Measurements from ENCODE around the gene KCTD17. TPM values are rescaled to one million over a fixed set of nuclear protein-coding genes. Genes with fewer than 3 reads are reported as not detected.

The KCTD17 gene
- total RNA-seq, 2 experiments from 2014 or later = 30.3 to 30.6 TPM

- Mint-ChIP-seq H3K4me3 (no peak overlapping the region), H3K27ac (no peak overlapping the region), H3K36me3 (ENCODE audit: low read depth) (no peaks in the 10 kb centered on the region), H3K9me3 (no peaks in the 10 kb centered on the region), H3K4me1 (ENCODE audit: low read depth) (no peaks in the 10 kb centered on the region), H3K27me3 (peaks cover 3% of the 10 kb centered on the region)
- ChIA-PET POLR2A (no interaction called here), CTCF (no interaction called here)
- DNase-seq (no peak), ATAC-seq (no peak)
- intact Hi-C loops (cut with micrococcal nuclease) = no loop called here
- no peak for TF ChIP-seq CTCF (IDR thresholded peaks at IDR 0.05)
These were observed 39.2 kb upstream of the KCTD17 start for GRCh38 chr22:37012262-37012904.

DNA sequence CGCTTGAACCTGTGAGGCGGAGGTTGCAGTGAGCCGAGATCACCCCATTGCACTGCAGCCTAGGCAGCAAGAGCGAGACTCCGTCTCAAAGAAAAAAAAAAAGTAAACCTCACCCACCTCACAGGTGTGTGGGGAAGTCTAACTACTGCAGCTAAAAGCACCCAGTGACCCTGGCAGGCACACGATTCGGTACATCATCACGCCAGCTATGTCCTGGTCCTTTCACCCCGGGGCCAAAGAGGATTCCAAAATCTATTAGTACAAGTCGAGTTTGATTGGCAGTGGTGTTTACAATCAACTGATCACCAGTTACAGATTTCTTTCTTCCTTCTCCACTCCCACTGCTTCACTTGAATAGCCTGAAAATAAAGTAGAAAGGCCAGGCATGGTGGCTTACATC is 38.6 kb upstream of the KCTD17 start:
- TF ChIP-seq CTCF (IDR thresholded peaks at IDR 0.05) = no peak
- Mint-ChIP-seq H3K27me3 (peaks cover 3% of the 10 kb centered on the region), H3K36me3 (ENCODE audit: low read depth) (no peaks in the 10 kb centered on the region), H3K4me1 (ENCODE audit: low read depth) (no peaks in the 10 kb centered on the region), H3K27ac (no peak overlapping the region), H3K9me3 (no peaks in the 10 kb centered on the region), H3K4me3 (no peak overlapping the region)
- DNase-seq (no peak), ATAC-seq (no peak)
- intact Hi-C loops (cut with micrococcal nuclease) = no loop called here
- CTCF ChIA-PET = interaction anchor here (0.7 to 1.0 kb wide), 2 partner anchors 10 to 11 kb away, joined by 3 read pairs; no protein-coding TSS in a partner anchor
- POLR2A ChIA-PET = interaction anchor here (0.6 kb wide), 1 partner anchor 30 kb away, joined by 4 read pairs; no protein-coding TSS in a partner anchor

- H3K4me1 Mint-ChIP-seq (ENCODE audit: low read depth) = no peaks in the 10 kb centered on the region
- ATAC-seq (no peak), DNase-seq (no peak)
- TF ChIP-seq CTCF (IDR thresholded peaks at IDR 0.05) = no peak
- peaks cover 5% of the 10 kb centered on the region for H3K27me3 Mint-ChIP-seq
- H3K4me3 Mint-ChIP-seq = no peak overlapping the region
- intact Hi-C loops (cut with micrococcal nuclease) = no loop called here
- no peaks in the 10 kb centered on the region for H3K9me3 Mint-ChIP-seq
- H3K27ac Mint-ChIP-seq = no peak overlapping the region
- H3K36me3 Mint-ChIP-seq (ENCODE audit: low read depth) = no peaks in the 10 kb centered on the region
- POLR2A ChIA-PET = no interaction called here
- CTCF ChIA-PET = interaction anchor here (0.8 kb wide), 1 partner anchor 9 kb away, joined by 3 read pairs; no protein-coding TSS in a partner anchor
These were observed 37.1 kb upstream of the KCTD17 start for GRCh38 chr22:37014415-37014806.

- ChIA-PET CTCF (interaction anchor here (0.8 kb wide), 1 partner anchor 9 kb away, joined by 3 read pairs; no protein-coding TSS in a partner anchor), POLR2A (no interaction called here)
- Mint-ChIP-seq H3K27ac (no peak overlapping the region), H3K4me3 (no peak overlapping the region), H3K4me1 (ENCODE audit: low read depth) (peaks cover 2% of the 10 kb centered on the region), H3K9me3 (no peaks in the 10 kb centered on the region), H3K36me3 (ENCODE audit: low read depth) (no peaks in the 10 kb centered on the region), H3K27me3 (peaks cover 7% of the 10 kb centered on the region)
- ATAC-seq = no peak
- no peak for TF ChIP-seq CTCF (IDR thresholded peaks at IDR 0.05)
- no peak for DNase-seq
- intact Hi-C loops (cut with micrococcal nuclease) = no loop called here
These were observed 36.5 kb upstream of the KCTD17 start for GRCh38 chr22:37014835-37015586.

DNA sequence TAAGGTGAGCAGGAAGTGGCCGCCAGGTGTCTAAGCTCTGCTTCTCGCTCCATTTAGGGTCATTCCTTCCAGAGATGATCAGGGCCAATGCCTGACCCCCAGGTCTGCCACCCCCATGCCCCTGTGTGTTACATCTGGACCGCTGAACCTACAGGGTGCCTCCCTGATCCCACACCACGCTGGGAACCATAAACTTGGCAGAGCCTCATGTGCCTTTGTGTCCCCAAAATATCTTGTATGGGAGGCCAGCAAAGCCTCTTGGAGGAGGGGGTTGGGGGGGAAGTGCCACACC is 36.0 kb upstream of the KCTD17 start:
- H3K36me3 Mint-ChIP-seq (ENCODE audit: low read depth) = no peaks in the 10 kb centered on the region
- peaks cover 13% of the 10 kb centered on the region for H3K27me3 Mint-ChIP-seq
- intact Hi-C loops (cut with micrococcal nuclease) = no loop called here
- H3K4me3 Mint-ChIP-seq = no peak overlapping the region
- no peaks in the 10 kb centered on the region for H3K9me3 Mint-ChIP-seq
- ATAC-seq (no peak), DNase-seq (no peak)
- peaks cover 2% of the 10 kb centered on the region for H3K4me1 Mint-ChIP-seq (ENCODE audit: low read depth)
- ChIA-PET POLR2A (no interaction called here), CTCF (no interaction called here)
- no peak overlapping the region for H3K27ac Mint-ChIP-seq
- TF ChIP-seq CTCF (IDR thresholded peaks at IDR 0.05) = no peak
